Left lobe of liver (tissue), 2 donors: ENCODE results near the gene LYPD3. TPM values are rescaled to one million over a fixed set of nuclear protein-coding genes. Genes with fewer than 3 reads are reported as not detected.

Experiments used
- ATAC-seq: fragments of 200-7000 bp; cut with Tn5 transposase; one replicate; pipeline ENCODE4 v1.9.1; 2020; ENCODE audit warnings: mild to moderate bottlenecking, moderate library complexity
- DNase-seq: peaks from one replicate; pipeline ENCODE4 v3.0.0-alpha.2; 2020; ENCODE audit warnings: low spot score
- total RNA-seq: library from RNA; stranded (reverse); gene quantifications from one replicate; pipeline ENCODE4 v1.2.1, GENCODE V29; 2021
- donor health status: DM: no; HTN: no; CAD: no; lungs with moderate emphysema.
- donor health status: DM: no; HTN: yes; CAD: no.

Gene LYPD3
- total RNA-seq, 1 donor from 2014 or later: 0.53 TPM

GRCh38 chr19:43486412-43486811 is 21.0 kb upstream of the LYPD3 start:
- ATAC-seq (no peak), DNase-seq (no peak)

GRCh38 chr19:43485951-43486350 is 20.5 kb upstream of the LYPD3 start:
- no peak for ATAC-seq
- no peak for DNase-seq

- ATAC-seq: no peak
- no peak for DNase-seq
These were observed 17.9 kb upstream of the LYPD3 start for GRCh38 chr19:43483281-43483680.

GRCh38 chr19:43482193-43482592 is 16.8 kb upstream of the LYPD3 start:
- no peak for DNase-seq
- no peak for ATAC-seq

DNA sequence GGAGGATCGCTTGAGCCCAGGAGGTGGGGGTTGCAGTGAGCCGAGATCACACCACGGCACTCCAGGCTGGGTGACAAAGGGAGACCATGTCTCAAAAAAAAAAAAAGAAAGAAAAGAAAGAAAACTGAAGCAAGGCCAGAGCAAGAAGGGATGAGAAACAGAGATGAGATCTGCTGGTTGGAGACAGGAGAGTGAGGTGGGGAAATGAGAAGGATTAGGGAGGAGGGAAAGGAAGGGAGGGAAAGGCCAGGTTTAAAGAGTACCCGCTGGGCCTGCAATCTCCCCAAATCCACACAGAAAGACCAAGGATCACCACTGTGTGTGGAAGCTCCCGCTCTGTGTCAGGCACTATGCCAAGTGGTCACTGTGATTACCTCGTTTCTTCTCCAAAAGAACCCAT is 16.3 kb upstream of the LYPD3 start:
- ATAC-seq (no peak), DNase-seq (no peak)

DNA sequence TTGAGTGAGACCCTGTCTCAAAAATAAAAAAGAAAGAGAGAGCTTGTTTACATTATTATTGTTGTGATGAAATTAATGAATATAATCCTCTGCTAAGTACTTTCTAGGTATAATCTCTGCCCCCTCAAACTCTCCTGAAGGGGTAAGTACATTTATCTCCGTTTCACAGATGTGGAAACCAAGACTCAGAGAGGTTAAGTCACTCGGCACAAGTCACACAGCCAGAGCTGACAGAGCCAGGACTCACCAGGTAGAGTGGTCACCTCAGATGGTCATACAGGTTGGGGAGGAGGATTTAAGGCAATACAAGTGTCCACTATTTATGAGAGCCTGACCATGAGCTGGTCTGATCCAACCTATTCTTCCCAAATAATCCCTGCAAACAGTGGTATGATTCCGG is 15.2 kb upstream of the LYPD3 start:
- DNase-seq: no peak
- no peak for ATAC-seq

DNA sequence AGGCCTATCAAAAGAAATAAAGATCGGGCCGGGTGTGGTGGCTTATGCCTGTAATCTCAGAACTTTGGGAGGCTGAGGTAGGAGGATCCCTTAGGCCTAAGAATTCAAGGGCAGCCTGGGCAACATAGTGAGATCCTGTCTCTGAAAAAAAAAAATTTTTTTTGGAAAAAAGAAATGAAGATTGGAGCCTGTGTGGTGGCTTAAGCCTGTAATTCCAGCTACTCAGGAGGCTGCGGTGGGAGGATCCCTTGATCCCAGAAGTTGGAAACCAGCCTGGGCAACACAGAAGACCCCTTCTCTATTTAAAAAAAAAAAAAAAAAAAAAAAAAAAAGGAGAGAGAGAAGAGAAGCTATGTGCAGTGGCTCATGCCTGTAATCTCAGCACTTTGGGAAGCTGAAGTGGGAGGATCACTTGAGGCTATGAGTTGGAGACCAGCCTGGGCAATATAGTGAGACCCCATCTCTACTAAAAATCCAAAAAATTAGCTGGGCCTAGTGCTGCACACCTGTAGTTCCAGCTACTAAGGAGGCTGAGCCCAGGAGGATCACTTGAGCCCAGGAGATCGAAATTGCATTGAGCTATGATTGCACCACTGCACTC is 14.7 kb upstream of the LYPD3 start:
- no peak for DNase-seq

GRCh38 chr19:43479226-43479625 is 13.8 kb upstream of the LYPD3 start:
- no peak for DNase-seq

More for the DNA sequence above, 14.7 kb upstream of the LYPD3 start:
- no peak for ATAC-seq

GRCh38 chr19:43478323-43478722 is 12.9 kb upstream of the LYPD3 start:
- no peak for ATAC-seq

More at GRCh38 chr19:43479226-43479625, 13.8 kb upstream of the LYPD3 start:
- no peak for ATAC-seq

DNA sequence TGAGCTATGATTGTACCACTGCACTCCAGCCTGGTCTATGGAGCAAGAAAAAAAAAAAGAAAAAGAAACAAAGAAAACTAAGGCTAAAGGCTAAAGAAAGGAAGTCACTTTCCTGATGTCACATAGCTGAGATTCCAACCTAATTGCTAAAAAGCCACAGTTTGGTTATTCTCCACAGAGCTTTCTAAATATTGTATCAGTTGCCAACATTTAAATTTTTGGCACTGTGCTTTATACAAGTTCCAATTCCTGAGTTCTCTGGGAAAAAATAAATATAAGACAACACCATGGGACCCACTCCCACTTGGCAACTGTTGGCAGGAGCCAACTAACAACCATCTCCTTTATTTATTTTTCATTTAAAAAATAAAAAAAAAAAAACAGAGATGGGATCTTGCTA is 11.2 kb upstream of the LYPD3 start:
- DNase-seq (no peak), ATAC-seq (no peak)

More at GRCh38 chr19:43478323-43478722, 12.9 kb upstream of the LYPD3 start:
- DNase-seq: no peak

- ATAC-seq (peak; percentile 93), DNase-seq (peak; percentile 88)
These were observed 9.7 kb upstream of the LYPD3 start for GRCh38 chr19:43474986-43475705.

- DNase-seq (no peak), ATAC-seq (no peak)
These were observed 9.1 kb upstream of the LYPD3 start for GRCh38 chr19:43474487-43474886.

- DNase-seq (no peak), ATAC-seq (no peak)
These were observed 5.7 kb upstream of the LYPD3 start for GRCh38 chr19:43471091-43471490.

DNA sequence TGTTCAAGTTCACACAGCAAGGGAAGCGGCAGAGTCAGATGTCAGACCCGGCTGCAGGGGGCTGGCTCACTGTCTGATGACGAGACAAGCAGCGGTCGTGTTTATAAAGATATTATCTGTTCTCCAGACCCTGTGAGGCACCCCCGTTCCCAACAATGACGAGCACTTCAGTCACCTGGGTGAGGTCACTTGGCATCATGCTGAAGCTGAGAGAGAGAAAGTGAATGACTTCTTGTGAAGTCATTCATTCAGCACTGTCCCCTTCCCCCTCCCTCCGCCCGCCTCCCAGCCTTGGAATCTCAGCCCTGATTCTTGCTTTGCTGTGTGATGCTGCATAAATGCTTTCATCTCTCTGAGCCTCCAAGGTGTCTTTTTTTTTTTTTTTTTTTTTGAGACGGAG is 4.9 kb upstream of the LYPD3 start:
- ATAC-seq (no peak), DNase-seq (no peak)

DNA sequence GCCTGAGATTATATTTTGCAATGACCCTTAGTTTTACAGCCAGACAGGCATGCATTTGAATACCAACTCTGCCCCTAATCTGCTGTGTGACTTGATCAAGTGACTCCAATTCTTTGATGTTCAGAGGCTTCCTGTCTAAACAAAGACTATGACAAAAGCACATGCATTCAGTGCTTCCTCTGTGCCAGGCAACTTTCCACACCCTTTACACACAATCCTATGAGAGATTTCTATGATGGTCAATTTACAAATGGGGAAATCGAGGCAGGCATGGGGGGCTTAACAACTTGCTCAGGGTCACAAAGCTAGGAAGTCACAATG is 3.7 kb upstream of the LYPD3 start:
- DNase-seq (no peak), ATAC-seq (no peak)

DNA sequence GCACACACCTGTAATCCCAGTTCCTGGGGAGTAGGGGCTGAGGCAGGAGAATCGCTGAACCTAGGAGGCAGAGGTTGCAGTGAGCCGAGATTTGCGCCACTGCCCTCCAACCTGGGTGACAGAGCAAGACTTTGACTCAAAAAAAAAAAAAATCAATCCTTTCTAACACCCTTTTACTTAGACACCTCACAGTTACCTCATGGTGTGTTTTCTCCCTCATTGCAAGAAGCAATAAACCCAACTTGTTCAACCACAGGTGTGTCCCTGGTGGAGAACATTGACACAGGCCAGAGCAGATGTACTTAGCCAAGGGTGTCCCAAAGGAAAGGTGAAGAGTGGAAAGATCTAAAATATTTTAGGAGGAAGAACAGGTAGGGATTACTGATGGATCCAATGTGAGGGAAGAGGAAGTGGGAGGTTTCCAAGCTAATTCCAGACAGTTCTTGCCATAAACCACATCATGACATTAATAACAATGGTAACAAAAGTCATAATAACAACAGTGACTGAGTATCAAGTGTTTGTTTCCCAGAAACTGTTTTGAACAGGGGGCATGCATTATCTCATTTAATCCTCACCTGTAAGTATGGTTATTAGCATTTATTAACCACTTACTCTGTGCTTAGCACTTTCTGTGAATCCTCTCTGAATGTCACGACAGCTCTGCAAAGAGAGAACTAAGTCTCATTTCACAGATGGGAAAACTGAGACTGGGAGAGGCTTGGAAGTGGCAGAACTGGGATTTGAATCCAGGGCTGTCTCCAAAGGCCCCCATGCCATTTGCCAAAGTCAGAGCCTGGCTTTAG is 3.1 kb upstream of the LYPD3 start:
- DNase-seq (no peak), ATAC-seq (no peak)

- ATAC-seq (no peak), DNase-seq (no peak)
These were observed 2.3 kb upstream of the LYPD3 start for GRCh38 chr19:43467730-43468129.

DNA sequence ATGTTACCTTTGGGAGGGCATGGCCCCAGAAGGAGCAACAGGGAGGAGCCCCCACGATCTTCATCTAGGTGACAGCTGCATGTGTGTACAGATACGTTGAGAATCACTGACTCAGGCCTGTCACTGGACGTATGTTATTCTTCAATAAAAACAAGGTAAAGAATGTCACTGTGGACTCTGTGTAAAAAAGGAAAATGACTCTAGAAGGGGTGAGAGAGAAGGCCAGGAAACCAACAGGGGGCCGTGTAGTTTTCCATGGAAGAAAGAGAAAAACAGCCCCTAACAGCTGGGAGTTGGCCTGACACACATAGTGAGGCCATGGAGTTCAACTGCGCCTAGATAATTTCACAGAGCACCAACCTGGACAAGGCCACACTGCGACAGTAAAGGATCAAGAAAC is 1.9 kb upstream of the LYPD3 start:
- ATAC-seq (no peak), DNase-seq (no peak)

DNA sequence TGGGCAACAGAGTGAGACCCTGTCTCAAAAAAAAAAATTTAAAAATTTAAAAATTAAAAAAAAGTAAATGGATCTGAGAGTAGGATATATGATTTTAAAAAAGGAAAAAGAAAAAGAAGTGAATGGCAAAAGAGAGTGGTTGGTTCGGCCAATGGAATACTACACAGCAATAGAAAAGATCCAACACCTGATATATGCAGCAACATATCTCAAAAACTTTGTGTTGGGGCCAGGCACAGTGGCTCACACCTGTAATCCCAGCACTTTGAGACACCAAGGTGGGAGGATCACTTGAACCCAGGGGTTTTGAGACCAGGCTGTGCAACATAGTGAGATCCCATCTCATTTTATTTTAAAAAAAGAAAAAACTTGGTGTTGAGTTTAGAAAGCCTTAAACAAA is 1.4 kb upstream of the LYPD3 start:
- ATAC-seq (no peak), DNase-seq (no peak)

- DNase-seq: peak; percentile 72
- peak; percentile 39 for ATAC-seq
These were observed 1.2 kb downstream of the LYPD3 start for GRCh38 chr19:43464134-43464775.

DNA sequence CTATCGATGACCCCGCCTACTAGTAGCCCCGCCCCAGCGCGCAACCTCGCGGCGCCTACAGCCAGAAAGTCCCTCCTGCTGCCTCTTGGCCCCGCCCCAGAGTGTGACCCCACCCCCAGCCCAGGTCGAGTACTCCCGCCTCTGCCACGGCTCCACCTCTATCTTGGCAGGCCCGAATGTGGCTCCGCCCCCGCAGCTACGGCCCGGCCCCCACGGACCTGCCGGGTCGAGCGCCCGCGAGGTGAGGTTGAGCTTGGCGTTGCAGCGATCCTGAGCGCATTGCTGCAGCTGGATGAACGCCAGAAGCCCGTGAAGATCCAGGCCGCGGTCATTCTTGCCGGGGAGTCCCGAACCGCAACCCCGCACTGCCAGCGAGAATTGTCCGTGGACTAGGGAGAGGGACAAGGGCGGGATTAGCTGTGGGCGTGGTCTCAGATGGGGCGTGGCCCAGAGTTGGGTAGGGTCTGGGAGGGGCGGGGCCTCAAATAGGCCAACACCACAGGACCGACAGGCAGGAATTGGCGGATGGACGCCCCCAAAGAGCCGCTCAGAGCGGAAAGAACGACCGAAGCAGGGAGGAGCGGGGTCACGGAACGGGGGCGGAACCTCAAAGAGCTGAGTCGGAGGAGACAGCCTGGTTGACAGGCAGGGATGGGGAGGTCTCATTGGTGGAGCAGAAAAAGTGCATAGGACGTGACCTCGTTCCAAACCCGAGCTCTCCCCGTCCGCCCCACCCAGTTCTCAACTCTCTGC is 1.9 kb downstream of the LYPD3 start:
- peak; percentile 98 for DNase-seq
- peak; percentile 94 for ATAC-seq
